Hepatocyte (in vitro differentiated cells): ENCODE measurements around the gene FOXN3. TPM values are rescaled to one million over a fixed set of nuclear protein-coding genes. Genes with fewer than 3 reads are reported as not detected.

Experiments used
- DNase-seq: peaks from one replicate; pipeline ENCODE4 v3.0.0-alpha.2; 2016; ENCODE audit warnings: low spot score
- H2AFZ ChIP-seq: fragments of 200-600 bp; sonication (generic); 2 replicates; pipeline ENCODE4 v1.6.0; 2016; ENCODE audit warnings: antibody characterized with exemption, mild to moderate bottlenecking
- H3K27ac ChIP-seq: fragments of 200-600 bp; sonication (generic); 2 replicates; pipeline ENCODE4 v1.5.1; 2016; ENCODE audit warnings: mild to moderate bottlenecking
- H3K27me3 ChIP-seq: fragments of 200-600 bp; sonication (generic); 2 replicates; pipeline ENCODE4 v1.6.1; 2016
- H3K36me3 ChIP-seq: fragments of 200-600 bp; sonication (generic); replicated peaks from 2 replicates; pipeline ENCODE4 v1.5.1; 2016; ENCODE audit warnings: low read depth; ENCODE audit not compliant: insufficient read depth
- H3K4me1 ChIP-seq: fragments of 200-600 bp; sonication (generic); 2 replicates; pipeline ENCODE4 v1.5.1; 2016; ENCODE audit warnings: mild to moderate bottlenecking, moderate library complexity; ENCODE audit not compliant: insufficient read depth
- H3K4me2 ChIP-seq: fragments of 200-600 bp; sonication (generic); 2 replicates; pipeline ENCODE4 v1.6.0; 2016
- H3K4me3 ChIP-seq: fragments of 200-600 bp; sonication (generic); 2 replicates; pipeline ENCODE4 v1.5.1; 2016; ENCODE audit warnings: mild to moderate bottlenecking
- H3K79me2 ChIP-seq: fragments of 200-600 bp; sonication (generic); 2 replicates; pipeline ENCODE4 v1.6.0; 2017; ENCODE audit warnings: mild to moderate bottlenecking
- H3K9me2 ChIP-seq: fragments of 200-600 bp; sonication (generic); replicated peaks from 2 replicates; pipeline ENCODE4 v1.6.0; 2017; ENCODE audit warnings: mild to moderate bottlenecking; ENCODE audit not compliant: insufficient read depth
- H3K9me3 ChIP-seq: fragments of 200-600 bp; sonication (generic); 2 replicates; pipeline ENCODE4 v1.5.1; 2016; ENCODE audit warnings: low read depth, mild to moderate bottlenecking
- H4K20me1 ChIP-seq: fragments of 200-600 bp; sonication (generic); 2 replicates; pipeline ENCODE4 v1.6.0; 2016; ENCODE audit warnings: mild to moderate bottlenecking; ENCODE audit not compliant: insufficient read depth, poor library complexity, severe bottlenecking
- EZH2 ChIP-seq: fragments of 200-600 bp; sonication (generic); IDR thresholded peaks from 2 replicates; pipeline ENCODE4 v1.6.1; 2016; ENCODE audit warnings: antibody characterized with exemption, mild to moderate bottlenecking, borderline replicate concordance
- EZH2phosphoT487 ChIP-seq: fragments of 200-600 bp; sonication (generic); IDR thresholded peaks from one replicate; pipeline ENCODE4 v1.6.1; 2018; ENCODE audit warnings: antibody characterized with exemption, mild to moderate bottlenecking, low read depth, moderate library complexity; ENCODE audit not compliant: unreplicated experiment, severe bottlenecking
- WGBS: methylation state at CpG from one replicate; pipeline ENCODE4 v1.1.6; 2016; ENCODE audit warnings: low lambda C conversion rate; ENCODE audit errors: missing lambda C conversion rate; 5-methylcytosine and 5-hydroxymethylcytosine counted together
- polyA plus RNA-seq: library from polyadenylated mRNA; unstranded; fragments of >200 nt; fragmentation: Nextera tagmentation; extraction: Ambion mirVana; gene quantifications from 2 replicates; pipeline ENCODE4 v1.2.1, GENCODE V29; 2016
- total RNA-seq: library from RNA; depleted of rRNA; stranded (reverse); fragments of >200 nt; gene quantifications from 2 replicates; pipeline ENCODE4 v1.2.3, GENCODE V29; 2014
- TF ChIP-seq, protein P1 (sequence below): fragments of 200-600 bp; sonication (generic); IDR thresholded peaks from 2 replicates; pipeline ENCODE4 v1.5.1; 2016; ENCODE audit warnings: antibody characterized with exemption, mild to moderate bottlenecking; ENCODE audit not compliant: poor library complexity

The FOXN3 gene
- total and polyA plus RNA-seq, 2 experiments from 2014 or later: 42.2 to 47.6 TPM

DNA sequence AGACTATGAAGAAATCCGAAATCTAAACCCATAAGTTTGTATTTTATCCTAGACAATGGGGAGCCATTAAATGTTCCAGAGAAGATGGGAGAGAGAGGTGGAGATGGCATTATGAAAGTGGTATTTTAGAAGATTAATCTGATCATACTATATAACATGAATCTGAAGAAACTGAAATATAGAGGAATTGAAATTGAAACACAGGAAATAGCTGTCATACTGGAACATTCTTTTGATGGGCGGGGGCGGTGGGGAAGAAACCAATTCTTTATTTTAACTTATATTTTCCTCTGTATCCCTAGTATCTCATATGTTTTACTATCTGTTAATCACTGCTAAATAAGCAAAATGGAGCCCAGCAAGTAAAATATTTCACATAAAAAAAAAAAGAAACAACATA, 27.0 kb upstream of the FOXN3 start:
- no peak overlapping the region for H3K4me2 ChIP-seq
- H3K79me2 ChIP-seq: no peaks in the 10 kb centered on the region
- H4K20me1 ChIP-seq: no peaks in the 10 kb centered on the region
- H2AFZ ChIP-seq: no peak overlapping the region
- H3K27ac ChIP-seq: no peak overlapping the region
- no peaks in the 10 kb centered on the region for H3K9me2 ChIP-seq
- TF ChIP-seq EZH2phosphoT487 (no peak), EZH2 (no peak)
- TF ChIP-seq, protein P1, sequence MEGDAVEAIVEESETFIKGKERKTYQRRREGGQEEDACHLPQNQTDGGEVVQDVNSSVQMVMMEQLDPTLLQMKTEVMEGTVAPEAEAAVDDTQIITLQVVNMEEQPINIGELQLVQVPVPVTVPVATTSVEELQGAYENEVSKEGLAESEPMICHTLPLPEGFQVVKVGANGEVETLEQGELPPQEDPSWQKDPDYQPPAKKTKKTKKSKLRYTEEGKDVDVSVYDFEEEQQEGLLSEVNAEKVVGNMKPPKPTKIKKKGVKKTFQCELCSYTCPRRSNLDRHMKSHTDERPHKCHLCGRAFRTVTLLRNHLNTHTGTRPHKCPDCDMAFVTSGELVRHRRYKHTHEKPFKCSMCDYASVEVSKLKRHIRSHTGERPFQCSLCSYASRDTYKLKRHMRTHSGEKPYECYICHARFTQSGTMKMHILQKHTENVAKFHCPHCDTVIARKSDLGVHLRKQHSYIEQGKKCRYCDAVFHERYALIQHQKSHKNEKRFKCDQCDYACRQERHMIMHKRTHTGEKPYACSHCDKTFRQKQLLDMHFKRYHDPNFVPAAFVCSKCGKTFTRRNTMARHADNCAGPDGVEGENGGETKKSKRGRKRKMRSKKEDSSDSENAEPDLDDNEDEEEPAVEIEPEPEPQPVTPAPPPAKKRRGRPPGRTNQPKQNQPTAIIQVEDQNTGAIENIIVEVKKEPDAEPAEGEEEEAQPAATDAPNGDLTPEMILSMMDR: no peak
- peaks cover 4% of the 10 kb centered on the region for H3K4me1 ChIP-seq
- H3K27me3 ChIP-seq: no peaks in the 10 kb centered on the region
- 96% methylated on average over 3 of the region's 3 CpGs for WGBS
- DNase-seq: no peak
- no peak overlapping the region for H3K4me3 ChIP-seq
- H3K9me3 ChIP-seq: no peaks in the 10 kb centered on the region
- no peaks in the 10 kb centered on the region for H3K36me3 ChIP-seq

DNA sequence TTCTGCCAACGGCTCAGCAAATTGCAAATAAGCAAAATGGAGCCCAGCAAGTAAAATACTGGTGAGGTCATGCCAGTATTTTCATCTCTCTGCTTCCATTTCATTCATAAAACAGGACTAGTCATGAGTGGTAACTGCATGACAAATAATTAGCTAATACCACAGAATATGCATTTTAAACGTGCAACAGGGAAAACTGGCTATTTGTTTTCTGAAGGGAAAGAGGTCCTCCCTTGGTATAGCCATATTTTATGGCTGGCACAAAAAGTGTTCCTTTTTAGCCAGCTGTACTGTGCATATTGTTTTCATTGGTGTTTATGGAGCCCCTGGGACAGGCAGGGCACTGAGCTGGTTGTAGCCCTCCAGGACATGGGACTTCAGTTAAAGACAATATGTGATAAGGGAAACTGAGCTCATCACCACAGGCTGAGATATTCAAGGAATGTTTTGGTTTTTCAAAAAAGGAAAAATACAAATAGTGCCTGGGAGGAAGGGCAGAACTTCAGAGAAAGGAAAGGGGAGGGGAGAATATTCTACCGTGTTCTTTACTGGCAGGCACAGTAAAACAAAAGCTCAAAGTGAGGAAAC, 26.1 kb upstream of the FOXN3 start:
- Histone ChIP-seq H4K20me1 (no peaks in the 10 kb centered on the region), H3K27me3 (no peaks in the 10 kb centered on the region), H3K9me3 (no peaks in the 10 kb centered on the region), H3K9me2 (no peaks in the 10 kb centered on the region), H2AFZ (no peak overlapping the region), H3K4me3 (no peak overlapping the region), H3K4me2 (no peak overlapping the region), H3K79me2 (no peaks in the 10 kb centered on the region), H3K4me1 (peaks cover 4% of the 10 kb centered on the region), H3K36me3 (no peaks in the 10 kb centered on the region), H3K27ac (no peak overlapping the region)
- WGBS: 48% methylated on average over 3 of the region's 3 CpGs
- TF ChIP-seq EZH2phosphoT487 (no peak), EZH2 (no peak)
- TF ChIP-seq, protein P1: no peak
- no peak for DNase-seq

DNA sequence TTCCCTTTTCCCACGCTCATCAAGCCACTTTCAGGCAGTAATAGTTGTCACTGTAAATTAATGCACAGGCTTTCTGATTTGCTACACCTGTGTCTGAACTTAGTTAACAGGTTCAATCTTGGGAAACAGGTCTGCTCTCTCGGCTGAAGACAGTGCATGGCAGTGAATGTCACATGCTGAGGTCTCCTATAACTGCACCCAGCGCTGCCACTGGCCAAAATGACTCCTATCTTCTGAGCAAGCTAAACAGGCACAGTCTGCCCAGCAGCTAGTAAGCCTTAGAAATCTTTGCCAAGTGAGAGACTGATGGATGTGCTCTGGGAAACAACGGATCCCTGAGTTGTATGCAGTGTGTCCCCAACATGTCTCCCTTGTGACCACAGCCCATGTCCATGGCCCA, 25.2 kb upstream of the FOXN3 start:
- H3K9me3 ChIP-seq: no peaks in the 10 kb centered on the region
- H4K20me1 ChIP-seq: no peaks in the 10 kb centered on the region
- WGBS: 92% methylated on average over 4 of the region's 4 CpGs
- H3K9me2 ChIP-seq: no peaks in the 10 kb centered on the region
- H3K4me2 ChIP-seq: no peak overlapping the region
- H3K27ac ChIP-seq: no peak overlapping the region
- H3K36me3 ChIP-seq: no peaks in the 10 kb centered on the region
- no peak for DNase-seq
- H3K4me3 ChIP-seq: no peak overlapping the region
- TF ChIP-seq EZH2 (no peak), EZH2phosphoT487 (no peak)
- TF ChIP-seq, protein P1: no peak
- H3K27me3 ChIP-seq: no peaks in the 10 kb centered on the region
- peaks cover 4% of the 10 kb centered on the region for H3K4me1 ChIP-seq
- no peak overlapping the region for H2AFZ ChIP-seq
- no peaks in the 10 kb centered on the region for H3K79me2 ChIP-seq
